Astrocyte (in vitro differentiated cells and primary cell): Measurements from ENCODE around the gene ABCC8.

Experiments used
- CTCF ChIP-seq: IDR thresholded peaks from 2 replicates; pipeline ENCODE4 v1.5.1; 2011; ENCODE audit warnings: low read depth, mild to moderate bottlenecking, inconsistent platforms, low read length, moderate library complexity; ENCODE audit not compliant: insufficient read depth
- EZH2 ChIP-seq: IDR thresholded peaks from 2 replicates; pipeline ENCODE4 v1.6.1; 2012; ENCODE audit warnings: mild to moderate bottlenecking, low read length, inconsistent platforms; ENCODE audit not compliant: insufficient read depth

- TF ChIP-seq CTCF (no peak), EZH2 (no peak)
These were observed 70.4 kb downstream of the ABCC8 start for GRCh38 chr11:17406082-17406817.
